HG03575 (cell line): ENCODE data around the gene PLA2G1B.

Experiments
- ATAC-seq: cut with Tn5 transposase; IDR thresholded peaks from one replicate; pipeline ENCODE4 v1.9.1; 2021; ENCODE audit not compliant: unreplicated experiment, insufficient number of reproducible peaks, low FRiP score; ENCODE audit errors: extremely low read depth

Gene PLA2G1B

DNA sequence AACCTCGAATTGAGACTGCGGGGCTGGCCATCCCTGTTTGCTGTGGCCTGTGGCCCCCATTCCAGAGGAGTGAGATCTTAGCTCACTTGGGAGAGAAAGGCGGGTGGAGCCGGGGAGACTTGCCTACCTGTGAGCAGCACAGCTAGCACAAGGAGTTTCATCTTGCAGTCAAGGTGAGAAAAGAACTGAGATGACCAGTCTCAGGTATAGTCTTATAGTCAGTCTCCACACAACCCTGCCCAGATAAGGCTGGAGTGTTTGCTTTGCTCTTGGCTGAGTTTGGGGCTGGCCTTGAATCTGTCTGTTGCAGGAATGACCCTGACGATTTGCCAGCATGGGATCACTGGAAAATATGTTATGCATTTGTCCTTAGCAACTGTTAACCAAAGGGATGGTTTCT is at the start of gene PLA2G1B:
Gene PLA2G1B (minus strand): TSS at position 187 of the 400 bp plus-strand sequence. CDS start 26 bp downstream, at position 161.
- ATAC-seq: no peak

- ATAC-seq: no peak
These were observed 49.5 kb upstream of the PLA2G1B start for GRCh38 chr12:120376934-120377572.

- no peak for ATAC-seq
These were observed 48.8 kb upstream of the PLA2G1B start for GRCh38 chr12:120376416-120376815.

DNA sequence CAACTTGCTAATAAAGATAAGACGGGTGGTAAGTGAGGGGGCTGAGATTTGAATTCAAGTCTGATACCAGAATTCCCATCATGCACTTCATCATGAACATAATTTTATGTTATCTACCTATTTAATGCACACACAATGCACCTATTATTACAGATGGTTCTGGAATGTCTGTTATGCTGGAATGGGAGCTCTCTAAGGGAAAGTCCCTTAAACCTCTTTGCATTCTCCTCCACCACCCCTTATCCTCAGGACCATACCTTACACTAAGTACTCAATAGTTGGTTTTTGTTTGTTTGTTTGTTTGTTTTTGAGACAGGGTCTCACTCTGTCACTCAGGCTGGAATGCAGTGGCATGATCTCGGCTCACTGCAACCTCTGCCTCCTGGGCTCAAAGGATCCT is 48.4 kb upstream of the PLA2G1B start:
- ATAC-seq: no peak

GRCh38 chr12:120373683-120374082 is 46.1 kb upstream of the PLA2G1B start:
- ATAC-seq: no peak

DNA sequence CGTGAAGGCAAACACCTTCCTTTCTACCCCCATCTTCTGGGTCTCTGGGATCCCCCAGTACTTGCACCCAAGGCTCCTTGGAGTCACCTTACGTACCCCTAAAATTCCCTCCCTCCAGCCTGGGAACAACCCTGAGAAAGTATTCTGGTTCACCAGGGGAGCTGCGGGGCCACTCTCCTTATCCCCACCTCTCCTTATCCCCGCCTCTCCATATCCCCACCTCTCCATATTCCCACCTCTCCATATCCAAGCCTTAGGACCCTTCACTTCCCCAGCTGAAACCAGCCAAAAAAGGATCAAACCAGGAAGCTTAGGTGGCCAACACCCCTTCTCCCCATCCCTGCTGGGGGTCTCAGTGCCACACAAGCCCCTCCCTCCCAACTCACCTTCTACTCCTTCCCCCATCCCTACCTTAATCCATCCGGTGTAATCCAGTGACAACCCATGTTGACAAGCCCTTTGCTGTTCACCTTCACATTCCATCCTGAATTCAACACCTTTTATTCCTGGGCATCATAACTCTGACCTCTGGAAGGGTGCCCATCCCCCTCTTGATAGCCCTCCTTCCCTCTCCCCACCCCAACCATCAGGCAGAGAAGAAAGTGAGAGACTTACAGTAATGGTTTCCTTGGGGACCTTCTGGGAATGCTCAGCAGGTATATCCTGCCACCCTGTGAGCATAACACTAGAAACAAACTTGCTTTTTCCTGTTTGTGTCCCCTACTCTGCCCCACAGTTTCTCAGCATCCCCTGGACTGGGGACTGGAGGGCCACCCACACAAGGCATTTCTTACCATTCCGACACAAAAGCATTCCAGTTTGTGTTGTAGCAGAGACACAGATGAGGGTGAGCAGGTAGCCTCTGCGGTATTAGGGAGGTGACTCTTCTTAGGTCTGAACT is 43.0 kb upstream of the PLA2G1B start:
- ATAC-seq: no peak

DNA sequence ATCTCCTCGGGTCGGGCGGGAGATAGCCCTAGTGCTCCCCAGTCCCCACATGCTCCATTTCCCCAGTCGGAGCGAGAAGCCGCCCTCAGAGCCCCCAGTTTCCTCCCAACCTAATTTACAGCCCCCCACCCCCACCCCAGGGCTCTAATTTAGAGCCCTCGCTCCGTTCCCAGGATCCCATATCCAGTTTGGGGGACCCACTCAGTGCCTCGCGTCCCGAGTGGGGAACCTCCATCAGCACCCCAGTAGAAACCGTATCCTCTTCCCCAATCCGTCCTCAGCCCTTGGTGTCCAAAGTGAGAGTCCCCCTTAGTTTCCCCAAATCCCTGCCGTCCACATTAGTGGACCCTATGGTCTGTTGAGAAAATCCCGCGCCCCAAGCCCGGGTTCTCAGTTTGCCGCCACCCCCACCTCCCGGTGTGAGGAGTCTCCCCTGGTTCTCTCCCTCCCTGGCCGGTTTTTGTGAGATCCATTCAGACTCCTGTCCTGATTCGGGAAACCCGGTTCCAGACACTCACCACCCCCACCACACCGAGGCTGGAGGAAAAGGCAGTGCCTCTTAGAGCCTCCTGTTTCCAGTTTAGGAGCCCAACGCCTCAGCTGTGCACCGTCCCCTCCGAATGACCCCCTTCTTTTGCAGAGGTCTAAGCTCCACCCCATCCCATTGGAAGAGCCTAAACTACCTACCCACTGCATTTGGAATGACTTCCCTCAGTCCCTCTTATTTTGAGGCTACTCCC is 42.2 kb upstream of the PLA2G1B start:
- no peak for ATAC-seq

GRCh38 chr12:120368789-120369602 is 41.4 kb upstream of the PLA2G1B start, which contains the start of gene MSI1:
MSI1 (minus strand) TSS chr12:120369164; CDS start chr12:120369091, 73 bp downstream.
- no peak for ATAC-seq

DNA sequence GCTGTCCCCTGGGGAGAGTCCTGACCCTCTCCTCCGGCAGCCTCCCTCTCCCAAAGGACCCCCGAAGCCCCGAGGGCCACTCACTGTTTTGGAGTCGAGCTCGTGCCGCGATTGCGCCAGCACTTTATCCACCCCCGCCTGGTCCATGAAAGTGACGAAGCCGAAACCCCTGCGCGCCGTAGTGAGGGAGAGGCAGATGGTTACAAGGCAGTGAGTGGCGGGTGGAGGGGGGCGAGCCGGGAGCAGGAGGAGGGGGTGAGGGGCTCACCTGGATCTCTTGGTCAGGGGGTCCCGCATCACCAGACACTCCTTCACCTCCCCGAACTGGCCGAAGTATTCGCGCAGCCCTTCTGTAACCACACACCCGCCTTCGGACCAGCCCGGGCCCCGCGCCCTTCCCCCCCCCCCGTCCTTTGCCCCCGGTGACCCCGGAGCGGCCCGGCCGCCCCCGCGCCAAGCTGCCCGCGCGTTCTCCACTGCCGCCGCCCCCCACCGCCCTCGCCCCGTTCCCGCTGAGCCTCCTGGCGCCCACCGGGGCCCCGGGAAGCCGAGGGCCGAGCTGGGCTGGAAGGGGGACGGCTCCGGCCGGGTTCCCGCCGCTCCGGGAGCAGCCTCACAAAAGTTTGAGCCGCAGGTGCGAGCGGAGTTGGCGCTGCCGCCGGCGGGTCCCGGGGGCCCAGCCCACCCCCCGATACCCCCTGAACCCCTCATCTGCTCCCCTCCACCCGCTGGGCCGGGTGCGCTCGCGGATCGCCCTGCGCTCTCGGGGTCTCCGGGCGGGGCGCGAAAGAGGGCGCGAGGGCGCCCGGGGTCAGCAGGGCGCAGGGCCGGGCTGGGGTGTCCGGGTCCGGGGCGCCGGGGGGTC is 40.6 kb upstream of the PLA2G1B start:
- ATAC-seq: no peak

DNA sequence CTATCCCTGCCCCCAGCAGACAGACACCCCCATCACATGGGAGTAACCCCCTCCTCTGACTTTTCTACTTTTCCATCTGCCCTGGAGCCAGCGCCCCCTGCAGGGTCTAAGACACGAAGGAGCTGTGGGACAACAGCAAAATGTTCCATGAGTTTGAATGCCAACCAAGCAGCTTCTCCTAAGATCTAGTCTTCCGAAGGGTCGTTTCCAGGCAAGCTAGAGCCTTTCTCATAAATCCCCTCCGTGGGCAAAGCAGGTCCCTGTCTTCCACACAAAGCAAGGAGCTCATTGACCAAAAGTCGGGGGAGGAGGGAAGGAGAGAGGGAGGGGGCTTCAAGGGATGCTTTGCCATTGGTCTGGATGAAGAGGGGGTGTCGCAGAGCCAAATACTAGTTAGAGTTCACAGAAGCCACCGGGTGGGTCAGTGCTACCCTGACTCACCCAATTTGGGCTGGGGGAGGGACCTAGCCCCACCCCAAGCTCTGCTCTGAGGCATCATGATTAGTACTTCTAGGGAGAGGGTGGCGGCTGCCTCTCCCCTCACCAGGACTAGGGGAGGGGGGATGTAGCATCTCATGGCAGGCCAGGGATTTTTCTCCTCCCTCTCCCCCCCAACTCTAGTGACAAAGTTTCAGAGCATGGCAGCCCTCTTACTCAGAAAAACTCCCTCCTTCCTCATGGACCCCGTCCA is 39.8 kb upstream of the PLA2G1B start:
- ATAC-seq: no peak

DNA sequence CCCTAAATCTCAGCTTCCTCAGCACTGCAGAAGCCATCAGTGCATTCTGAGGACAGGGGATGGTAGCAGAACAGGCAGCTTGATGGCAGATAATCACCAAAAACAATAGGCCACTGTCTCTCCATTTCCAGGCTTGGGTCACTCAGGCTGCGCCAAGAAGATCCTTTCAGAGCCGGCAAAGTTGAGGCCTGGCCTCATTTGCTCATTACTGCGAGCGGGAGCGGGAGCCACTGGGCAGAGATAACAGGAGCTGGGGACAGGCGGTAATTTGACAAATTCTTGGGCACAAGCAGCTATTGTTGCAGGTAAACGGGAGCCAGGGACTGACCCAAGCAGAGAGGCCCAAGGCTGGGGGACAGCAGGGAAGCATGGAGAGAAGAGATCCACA is 39.3 kb upstream of the PLA2G1B start:
- ATAC-seq: no peak

- no peak for ATAC-seq
These were observed 38.7 kb upstream of the PLA2G1B start for GRCh38 chr12:120366341-120366705.

DNA sequence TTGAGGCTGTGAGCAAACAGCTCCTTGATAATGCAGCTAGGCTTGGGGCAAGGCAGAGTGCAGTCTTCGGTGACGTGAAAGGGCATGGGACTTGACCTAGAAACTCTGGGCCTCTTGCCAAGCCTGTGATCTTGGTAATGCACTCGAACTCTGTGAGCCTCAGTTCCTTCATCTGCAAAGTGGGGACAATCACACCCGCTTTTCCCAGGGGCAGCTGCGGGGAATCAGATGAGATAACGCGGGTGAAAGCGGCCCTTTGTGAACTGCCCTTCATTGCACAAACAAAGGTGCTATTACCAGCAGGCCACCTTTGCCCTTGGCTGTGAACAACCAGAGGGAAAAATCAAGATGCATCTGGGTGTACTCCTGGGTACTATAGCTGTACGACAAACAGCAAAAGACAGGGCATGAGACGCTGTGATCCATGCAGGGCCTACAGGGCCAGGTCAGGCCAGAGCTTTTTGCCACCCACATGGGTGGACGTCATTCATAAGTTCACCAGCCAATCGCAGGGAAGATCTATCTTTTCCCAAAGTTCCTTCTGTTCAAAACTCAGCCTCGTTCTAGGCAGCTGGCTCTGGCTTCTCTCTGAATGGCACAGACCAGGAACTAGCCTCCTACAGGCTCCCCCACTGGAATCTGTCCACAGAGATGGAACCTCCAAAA is 38.2 kb upstream of the PLA2G1B start:
- ATAC-seq: no peak

- ATAC-seq: no peak
These were observed 36.9 kb upstream of the PLA2G1B start for GRCh38 chr12:120364487-120364886.

- ATAC-seq: no peak
These were observed 35.8 kb upstream of the PLA2G1B start for GRCh38 chr12:120363274-120363855.

- ATAC-seq: no peak
These were observed 35.1 kb upstream of the PLA2G1B start for GRCh38 chr12:120362516-120363273.
